Measurements from ENCODE around the gene FOXN1. TPM values are rescaled to one million over a fixed set of nuclear protein-coding genes. Genes with fewer than 3 reads are reported as not detected.

The FOXN1 gene
- total RNA-seq, 3 donors from 2014 or later (not counting 1 experiment from before 2014, with no cell fraction given): not detected

- Histone ChIP-seq H3K9me3 (ENCODE audit: control insufficient read depth, insufficient read depth, low read length) (no peaks in the 10 kb centered on the region), H3K27me3 (ENCODE audit: control insufficient read depth, insufficient read depth, low read length) (no peaks in the 10 kb centered on the region), H3K4me3 (ENCODE audit: low read length) (peak overlapping the region; percentile 93), H3K27ac (ENCODE audit: low read length) (peak overlapping the region; percentile 88), H3K4me1 (ENCODE audit: control insufficient read depth, insufficient read depth, low read length) (peaks cover 38% of the 10 kb centered on the region), H3K36me3 (ENCODE audit: control insufficient read depth, insufficient read depth, low read length) (no peaks in the 10 kb centered on the region)
- H3K9me3 Mint-ChIP-seq: no peaks in the 10 kb centered on the region
- intact Hi-C loops (cut with micrococcal nuclease): no loop called here
- peak overlapping the region; percentile 96 for H3K4me3 Mint-ChIP-seq
- WGBS (ENCODE audit: insufficient coverage): 69% methylated on average over 5 of the region's 5 CpGs
- H3K36me3 Mint-ChIP-seq: no peaks in the 10 kb centered on the region
- peaks cover 59 to 62% of the 10 kb centered on the region in 2 donors for H3K4me1 Mint-ChIP-seq
- peak overlapping the region; percentile 88 to 91 for H3K27ac Mint-ChIP-seq
- ATAC-seq (no peak), DNase-seq (peak in 1 of 2 donors; percentile 25)
- no peaks in the 10 kb centered on the region for H3K27me3 Mint-ChIP-seq (ENCODE audit: low read depth in 2 of 2)
- TF ChIP-seq CTCF (IDR thresholded peaks at IDR 0.05): no peak
Observed at GRCh38 chr17:28572259-28573039, 66.3 kb downstream of the FOXN1 start.

GRCh38 chr17:28573040-28573380 is 66.9 kb downstream of the FOXN1 start:
- H3K27ac ChIP-seq (ENCODE audit: low read length): no peak overlapping the region
- peak overlapping the region; percentile 96 for H3K4me3 Mint-ChIP-seq
- H3K27me3 ChIP-seq (ENCODE audit: control insufficient read depth, insufficient read depth, low read length): no peaks in the 10 kb centered on the region
- peak overlapping the region; percentile 88 to 91 for H3K27ac Mint-ChIP-seq
- no peaks in the 10 kb centered on the region for H3K36me3 ChIP-seq (ENCODE audit: control insufficient read depth, insufficient read depth, low read length)
- no peak for DNase-seq
- intact Hi-C loops (cut with micrococcal nuclease): no loop called here
- H3K4me1 ChIP-seq (ENCODE audit: control insufficient read depth, insufficient read depth, low read length): peaks cover 38% of the 10 kb centered on the region
- H3K36me3 Mint-ChIP-seq: no peaks in the 10 kb centered on the region
- H3K4me1 Mint-ChIP-seq: peaks cover 53 to 56% of the 10 kb centered on the region in 2 donors
- no peaks in the 10 kb centered on the region for H3K9me3 ChIP-seq (ENCODE audit: control insufficient read depth, insufficient read depth, low read length)
- no peaks in the 10 kb centered on the region for H3K9me3 Mint-ChIP-seq
- no peak for ATAC-seq
- H3K27me3 Mint-ChIP-seq (ENCODE audit: low read depth in 2 of 2): no peaks in the 10 kb centered on the region
- no peak for TF ChIP-seq CTCF (IDR thresholded peaks at IDR 0.05)
- H3K4me3 ChIP-seq (ENCODE audit: low read length): no peak overlapping the region

- no peak for TF ChIP-seq CTCF (IDR thresholded peaks at IDR 0.05)
Observed at GRCh38 chr17:28573521-28573920, 67.4 kb downstream of the FOXN1 start.

More at GRCh38 chr17:28573521-28573920, 67.4 kb downstream of the FOXN1 start:
- no peak overlapping the region for H3K4me3 ChIP-seq (ENCODE audit: low read length)
- Mint-ChIP-seq H3K4me1 (peaks cover 48 to 51% of the 10 kb centered on the region in 2 donors), H3K9me3 (no peaks in the 10 kb centered on the region), H3K27me3 (ENCODE audit: low read depth in 2 of 2) (no peaks in the 10 kb centered on the region), H3K36me3 (no peaks in the 10 kb centered on the region), H3K27ac (no peak overlapping the region), H3K4me3 (no peak overlapping the region)
- no peaks in the 10 kb centered on the region for H3K9me3 ChIP-seq (ENCODE audit: control insufficient read depth, insufficient read depth, low read length)
- WGBS (ENCODE audit: insufficient coverage): 95% methylated on average over 9 of the region's 9 CpGs
- intact Hi-C loops (cut with micrococcal nuclease): no loop called here
- DNase-seq: no peak
- peaks cover 38% of the 10 kb centered on the region for H3K4me1 ChIP-seq (ENCODE audit: control insufficient read depth, insufficient read depth, low read length)
- no peaks in the 10 kb centered on the region for H3K36me3 ChIP-seq (ENCODE audit: control insufficient read depth, insufficient read depth, low read length)
- no peaks in the 10 kb centered on the region for H3K27me3 ChIP-seq (ENCODE audit: control insufficient read depth, insufficient read depth, low read length)
- ATAC-seq: no peak
- no peak overlapping the region for H3K27ac ChIP-seq (ENCODE audit: low read length)
